Activated naive CD4-positive, alpha-beta T cell treated with anti-CD3 and anti-CD28 coated beads for 36 hours (primary cell): ENCODE data around the gene VAV2. TPM values are rescaled to one million over a fixed set of nuclear protein-coding genes. Genes with fewer than 3 reads are reported as not detected.

ENCODE experiments used
- CTCF ChIA-PET: fragments of 350-600 bp; sonication (Branson Sonifier 250); formaldehyde crosslinking; loops from one replicate; lab custom pipeline; 2021; ENCODE audit warnings: antibody characterized with exemption; lab: Charles Lee
- DNase-seq: peaks from one replicate; pipeline ENCODE4 v3.0.0-alpha.2; 2020
- H3K27ac Mint-ChIP-seq: one replicate; pipeline ENCODE4 v1.8.0; 2021; ENCODE audit warnings: mild to moderate bottlenecking, mixed read lengths
- H3K27me3 Mint-ChIP-seq: one replicate; pipeline ENCODE4 v1.8.0; 2021; ENCODE audit warnings: low read depth, mixed read lengths
- H3K36me3 Mint-ChIP-seq: one replicate; pipeline ENCODE4 v1.8.0; 2021; ENCODE audit warnings: low read depth, mixed read lengths
- H3K4me1 Mint-ChIP-seq: one replicate; pipeline ENCODE4 v1.8.0; 2021; ENCODE audit warnings: low read depth, mixed read lengths
- H3K4me3 Mint-ChIP-seq: one replicate; pipeline ENCODE4 v1.8.0; 2021; ENCODE audit warnings: mild to moderate bottlenecking, moderate library complexity, mixed read lengths
- H3K9me3 Mint-ChIP-seq: one replicate; pipeline ENCODE4 v1.8.0; 2021; ENCODE audit warnings: mixed read lengths
- intact Hi-C: fragments of 100-400 bp; cut with micrococcal nuclease; formaldehyde crosslinking; loops from one replicate; pipeline ENCODE4 v1.15.1; 2023
- total RNA-seq, 2 experiments: library from RNA; stranded (reverse); gene quantifications; one replicate each; pipeline ENCODE4 v1.2.3, GENCODE V29; 2021

Gene VAV2
- total RNA-seq, 2 experiments from 2014 or later, result 3.4 to 3.8 TPM

DNA sequence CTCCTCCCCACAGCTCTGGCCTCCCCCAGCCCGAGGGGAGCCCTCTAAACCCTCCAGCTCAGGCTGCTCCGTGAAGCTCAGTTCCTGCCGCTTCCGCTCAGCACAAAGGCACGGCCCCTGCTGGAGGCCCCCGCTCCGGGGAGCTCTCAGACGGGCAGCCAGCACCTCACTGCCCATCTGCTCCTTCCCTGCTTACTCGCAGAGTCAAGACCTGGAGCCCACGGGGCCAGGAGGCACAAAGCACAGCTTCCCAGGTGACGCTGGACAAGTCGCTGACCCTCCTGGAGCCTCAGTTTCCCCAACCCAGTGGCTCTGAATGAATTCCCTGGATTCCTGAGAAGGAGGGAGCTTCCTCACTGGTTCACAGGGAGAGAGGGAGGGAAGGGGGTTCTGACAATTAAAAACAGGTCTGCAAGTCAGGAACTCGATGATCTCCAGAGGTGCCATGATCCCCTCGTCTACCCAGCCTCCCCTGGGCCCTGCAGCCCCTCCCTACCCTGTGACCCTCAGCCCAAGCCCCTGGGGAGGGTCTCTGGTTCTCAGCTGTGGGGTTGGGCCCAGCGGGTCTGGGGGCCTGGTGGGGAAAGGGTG, 36.2 kb downstream of the VAV2 start:
- no peak overlapping the region for H3K27ac Mint-ChIP-seq

DNA sequence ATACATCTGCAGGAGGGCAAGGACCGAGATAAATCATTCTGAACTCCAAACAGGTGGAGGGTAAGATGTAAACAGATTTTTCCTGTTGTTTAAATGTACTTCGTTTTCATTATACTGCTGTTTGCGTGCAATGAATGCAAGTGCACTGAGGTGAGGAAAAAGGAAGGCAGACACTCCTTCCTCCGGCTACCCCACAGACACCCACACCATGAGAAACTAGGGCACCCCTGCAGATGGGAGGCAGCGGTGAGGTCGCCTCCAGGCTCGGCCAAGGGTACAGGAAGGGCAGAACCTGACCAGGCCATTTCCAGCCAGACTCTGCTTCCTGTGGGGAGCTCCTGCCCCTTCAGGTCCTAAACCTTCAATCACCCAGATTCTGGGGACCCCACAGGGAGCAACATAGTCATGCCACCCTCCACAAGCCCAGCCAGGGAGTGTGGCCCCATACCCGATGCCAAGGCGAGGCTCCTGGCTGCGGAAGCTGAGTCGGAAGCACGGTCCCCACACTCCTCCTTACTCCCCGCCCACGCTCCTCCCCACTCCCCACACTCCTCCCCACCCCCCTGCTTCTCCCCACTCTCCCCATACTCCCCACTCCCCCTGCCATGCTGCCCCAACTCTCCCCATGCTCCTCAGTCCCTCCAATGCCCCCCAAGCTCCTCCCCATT, 37.1 kb downstream of the VAV2 start:
- H3K27ac Mint-ChIP-seq, result no peak overlapping the region
- peak overlapping the region; percentile 33 for H3K4me3 Mint-ChIP-seq
- intact Hi-C loops, result no loop called here
- no peaks in the 10 kb centered on the region for H3K36me3 Mint-ChIP-seq
- H3K27me3 Mint-ChIP-seq, result no peaks in the 10 kb centered on the region
- H3K4me1 Mint-ChIP-seq, result peaks cover 17% of the 10 kb centered on the region
- H3K9me3 Mint-ChIP-seq, result no peaks in the 10 kb centered on the region
- DNase-seq, result peak; percentile 27
- CTCF ChIA-PET, result interaction anchor here (2.0 kb wide), 1 partner anchor 39 kb away, joined by 6 read pairs; no protein-coding TSS in a partner anchor

More for the DNA sequence above, 36.2 kb downstream of the VAV2 start:
- H3K9me3 Mint-ChIP-seq, result no peaks in the 10 kb centered on the region
- intact Hi-C loops, result no loop called here
- peak; percentile 34 for DNase-seq
- CTCF ChIA-PET, result interaction anchor here (0.6 to 2.0 kb wide), 2 partner anchors 39 to 136 kb away, joined by 3 to 6 read pairs; no protein-coding TSS in a partner anchor
- peaks cover 17% of the 10 kb centered on the region for H3K4me1 Mint-ChIP-seq
- H3K36me3 Mint-ChIP-seq, result no peaks in the 10 kb centered on the region
- no peak overlapping the region for H3K4me3 Mint-ChIP-seq
- H3K27me3 Mint-ChIP-seq, result no peaks in the 10 kb centered on the region

GRCh38 chr9:133953976-133954709, 38.0 kb downstream of the VAV2 start:
- CTCF ChIA-PET, result no interaction called here

GRCh38 chr9:133953621-133953975, 38.5 kb downstream of the VAV2 start:
- CTCF ChIA-PET, result no interaction called here
- intact Hi-C loops, result no loop called here
- Mint-ChIP-seq H3K36me3 (no peaks in the 10 kb centered on the region), H3K4me1 (peaks cover 17% of the 10 kb centered on the region), H3K9me3 (no peaks in the 10 kb centered on the region), H3K27me3 (no peaks in the 10 kb centered on the region), H3K27ac (no peak overlapping the region), H3K4me3 (no peak overlapping the region)
- DNase-seq, result no peak

More at GRCh38 chr9:133953976-133954709, 38.0 kb downstream of the VAV2 start:
- H3K36me3 Mint-ChIP-seq, result no peaks in the 10 kb centered on the region
- H3K4me3 Mint-ChIP-seq, result no peak overlapping the region
- no peaks in the 10 kb centered on the region for H3K9me3 Mint-ChIP-seq
- H3K27ac Mint-ChIP-seq, result no peak overlapping the region
- H3K27me3 Mint-ChIP-seq, result no peaks in the 10 kb centered on the region
- intact Hi-C loops, result no loop called here
- DNase-seq, result no peak
- peaks cover 17% of the 10 kb centered on the region for H3K4me1 Mint-ChIP-seq

DNA sequence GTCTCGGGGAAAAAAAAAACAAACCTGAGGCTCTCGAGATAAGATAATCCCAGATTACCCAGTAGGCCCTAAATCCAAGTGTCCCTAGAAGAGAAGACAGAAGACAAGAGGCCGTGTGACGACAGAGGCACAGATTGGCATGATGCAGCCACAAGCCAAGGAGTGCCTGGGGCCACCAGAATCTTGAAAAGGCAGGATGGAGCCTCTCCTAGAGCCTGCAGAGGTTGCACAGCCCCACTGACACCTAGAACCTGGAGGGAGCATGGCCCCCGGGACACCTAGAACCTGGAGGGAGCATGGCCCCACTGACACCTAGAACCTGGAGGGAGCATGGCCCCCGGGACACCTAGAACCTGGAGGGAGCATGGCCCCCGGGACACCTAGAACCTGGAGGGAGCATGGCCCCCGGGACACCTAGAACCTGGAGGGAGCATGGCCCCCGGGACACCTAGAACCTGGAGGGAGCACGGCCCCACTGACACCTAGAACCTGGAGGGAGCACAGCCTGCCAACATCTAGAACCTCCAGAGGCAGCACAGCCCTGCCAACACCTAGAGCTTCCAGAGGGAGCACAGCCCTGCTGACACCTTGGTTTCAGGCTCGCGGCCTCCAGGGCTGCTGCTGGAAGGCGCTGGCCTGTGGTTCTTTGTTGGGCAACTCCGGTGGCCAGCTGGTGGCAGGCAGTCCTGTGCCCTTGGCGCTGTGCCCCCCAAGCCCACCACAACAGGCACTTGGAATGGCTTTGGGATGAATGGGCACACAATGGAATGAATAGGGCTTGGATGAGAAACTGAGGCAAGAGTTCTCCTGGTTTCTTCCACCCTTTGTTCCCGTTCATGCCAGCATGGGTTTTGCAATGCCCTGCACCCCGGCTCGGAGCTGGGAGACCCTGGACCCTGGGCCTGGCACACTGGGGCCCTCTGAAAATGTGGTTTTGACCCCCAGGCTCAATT, 39.2 kb downstream of the VAV2 start:
- Mint-ChIP-seq H3K4me1 (peaks cover 17% of the 10 kb centered on the region), H3K9me3 (no peaks in the 10 kb centered on the region), H3K27me3 (no peaks in the 10 kb centered on the region), H3K36me3 (no peaks in the 10 kb centered on the region), H3K4me3 (no peak overlapping the region), H3K27ac (no peak overlapping the region)
- CTCF ChIA-PET, result no interaction called here
- DNase-seq, result no peak
- intact Hi-C loops, result no loop called here

GRCh38 chr9:133951265-133951664, 40.9 kb downstream of the VAV2 start:
- H3K4me1 Mint-ChIP-seq, result peaks cover 14% of the 10 kb centered on the region
- DNase-seq, result no peak
- H3K27me3 Mint-ChIP-seq, result no peaks in the 10 kb centered on the region
- no peak overlapping the region for H3K27ac Mint-ChIP-seq
- CTCF ChIA-PET, result no interaction called here
- H3K36me3 Mint-ChIP-seq, result no peaks in the 10 kb centered on the region
- no peaks in the 10 kb centered on the region for H3K9me3 Mint-ChIP-seq
- H3K4me3 Mint-ChIP-seq, result no peak overlapping the region
- intact Hi-C loops, result no loop called here

GRCh38 chr9:133950629-133951111, 41.5 kb downstream of the VAV2 start:
- no peaks in the 10 kb centered on the region for H3K27me3 Mint-ChIP-seq
- no peak overlapping the region for H3K27ac Mint-ChIP-seq
- H3K36me3 Mint-ChIP-seq, result no peaks in the 10 kb centered on the region
- DNase-seq, result no peak
- H3K4me1 Mint-ChIP-seq, result peaks cover 13% of the 10 kb centered on the region
- intact Hi-C loops, result no loop called here
- H3K4me3 Mint-ChIP-seq, result no peak overlapping the region
- CTCF ChIA-PET, result no interaction called here
- no peaks in the 10 kb centered on the region for H3K9me3 Mint-ChIP-seq

DNA sequence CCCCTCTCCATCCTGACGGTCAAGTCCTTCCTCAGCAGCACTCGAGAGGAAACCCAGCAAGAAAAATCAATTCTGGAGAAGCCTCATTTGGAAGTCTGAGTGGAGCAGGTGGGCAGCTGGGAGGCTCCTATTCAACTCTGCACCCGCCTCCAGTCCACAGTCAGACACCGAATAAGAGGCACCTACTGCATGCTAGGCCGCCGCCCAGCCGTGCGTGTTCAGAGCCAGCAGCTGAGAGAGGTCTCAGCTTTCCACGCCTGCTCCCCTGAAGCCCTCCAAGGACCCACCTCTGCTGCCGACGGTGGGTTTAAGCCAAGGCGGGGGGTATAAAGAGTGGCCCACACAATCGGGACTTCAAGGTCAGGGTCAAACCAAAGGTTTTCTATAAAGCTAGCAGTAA, 41.9 kb downstream of the VAV2 start:
- intact Hi-C loops, result no loop called here
- no peaks in the 10 kb centered on the region for H3K9me3 Mint-ChIP-seq
- no peak for DNase-seq
- no peaks in the 10 kb centered on the region for H3K36me3 Mint-ChIP-seq
- CTCF ChIA-PET, result no interaction called here
- H3K4me3 Mint-ChIP-seq, result no peak overlapping the region
- no peak overlapping the region for H3K27ac Mint-ChIP-seq
- peaks cover 13% of the 10 kb centered on the region for H3K4me1 Mint-ChIP-seq
- no peaks in the 10 kb centered on the region for H3K27me3 Mint-ChIP-seq

GRCh38 chr9:133949486-133950061, 42.5 kb downstream of the VAV2 start:
- Mint-ChIP-seq H3K4me1 (peaks cover 7% of the 10 kb centered on the region), H3K9me3 (no peaks in the 10 kb centered on the region), H3K36me3 (no peaks in the 10 kb centered on the region), H3K4me3 (no peak overlapping the region), H3K27ac (no peak overlapping the region), H3K27me3 (no peaks in the 10 kb centered on the region)
- DNase-seq, result no peak
- intact Hi-C loops, result no loop called here
- CTCF ChIA-PET, result no interaction called here

DNA sequence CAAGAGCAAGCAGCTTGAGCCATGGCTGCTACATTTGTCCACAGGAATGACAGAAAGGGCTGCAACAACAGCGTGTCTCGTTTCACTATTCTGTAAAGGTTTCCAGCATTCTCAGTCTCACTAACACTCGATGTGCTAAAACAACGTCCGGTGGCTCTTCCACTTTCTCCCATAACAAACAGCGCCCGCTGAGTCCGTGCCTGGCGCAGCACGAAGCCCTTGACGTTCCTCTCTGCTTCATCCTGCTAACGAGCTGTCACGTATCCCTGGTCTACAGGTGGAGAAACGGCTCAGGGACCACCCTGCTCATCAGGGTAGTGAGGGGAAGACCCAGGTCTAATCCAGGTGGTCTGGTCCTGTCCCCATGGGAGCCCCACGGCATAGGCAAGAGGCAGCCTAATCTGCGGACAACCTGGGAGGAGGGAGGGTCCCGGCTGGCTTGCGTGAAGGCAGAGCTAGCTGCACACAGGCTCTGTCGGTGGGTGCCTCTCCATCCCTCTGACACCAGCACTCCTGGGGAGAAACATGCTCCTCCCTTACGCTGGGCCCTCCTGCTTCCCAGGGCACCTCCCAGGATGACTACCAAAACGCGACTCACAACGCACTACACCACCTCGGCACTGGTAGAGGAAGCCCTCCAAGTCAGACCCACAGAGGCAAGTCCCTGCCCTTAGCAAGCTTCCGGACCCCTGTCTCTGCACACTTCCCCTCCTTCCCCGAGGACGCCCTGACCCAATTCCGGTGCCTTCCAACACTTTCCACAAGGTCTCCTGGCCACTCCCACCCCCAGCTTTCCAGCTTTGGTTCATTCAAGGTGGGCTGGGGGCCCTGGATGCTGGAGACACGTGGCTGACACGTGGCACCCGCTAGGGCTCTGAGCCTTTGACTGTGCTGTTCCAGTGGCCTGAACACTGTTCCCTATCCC, 43.3 kb downstream of the VAV2 start:
- Mint-ChIP-seq H3K36me3 (no peaks in the 10 kb centered on the region), H3K27ac (no peak overlapping the region), H3K27me3 (no peaks in the 10 kb centered on the region), H3K4me3 (no peak overlapping the region), H3K9me3 (no peaks in the 10 kb centered on the region), H3K4me1 (no peaks in the 10 kb centered on the region)
- intact Hi-C loops, result no loop called here
- DNase-seq, result no peak
- CTCF ChIA-PET, result no interaction called here

- no peaks in the 10 kb centered on the region for H3K36me3 Mint-ChIP-seq
- CTCF ChIA-PET, result interaction anchor here (0.5 to 0.6 kb wide), 2 partner anchors 84 to 158 kb away, joined by 3 read pairs; no protein-coding TSS in a partner anchor
- no peaks in the 10 kb centered on the region for H3K4me1 Mint-ChIP-seq
- H3K4me3 Mint-ChIP-seq, result no peak overlapping the region
- H3K27me3 Mint-ChIP-seq, result no peaks in the 10 kb centered on the region
- intact Hi-C loops, result no loop called here
- H3K27ac Mint-ChIP-seq, result no peak overlapping the region
- no peak for DNase-seq
- no peaks in the 10 kb centered on the region for H3K9me3 Mint-ChIP-seq
Measured at GRCh38 chr9:133948131-133948530, 44.0 kb downstream of the VAV2 start.
